Natural killer cell (primary cell): Measurements from ENCODE around the gene PLVAP. TPM values are rescaled to one million over a fixed set of nuclear protein-coding genes. Genes with fewer than 3 reads are reported as not detected.

Source experiments
- ATAC-seq, 3 donors: fragments of 150-1000 bp in 2 of 3; fragments of 200-7000 bp in 1 of 3; cut with Tn5 transposase; 1 replicate in 1 of 3; 2 replicates in 2 of 3; pipeline ENCODE4 v1.10.0; 2021; ENCODE audit warnings: mild to moderate bottlenecking in 2 of 3, moderate library complexity in 2 of 3
- DNase-seq, 2 donors: peaks; one replicate each; pipeline versions ENCODE4 v3.0.0 to v3.0.0-alpha.2; 2013 to 2021; ENCODE audit warnings: mixed read lengths in 1 of 2
- H3K27ac ChIP-seq: one replicate; pipeline ENCODE4 v1.5.1; 2013; ENCODE audit warnings: mild to moderate bottlenecking, low read length
- H3K27me3 ChIP-seq: one replicate; pipeline ENCODE4 v1.6.1; 2013; ENCODE audit warnings: low read length; ENCODE audit not compliant: control insufficient read depth, insufficient read depth
- H3K36me3 ChIP-seq: one replicate; pipeline ENCODE4 v1.6.1; 2013; ENCODE audit warnings: low read length; ENCODE audit not compliant: control insufficient read depth, insufficient read depth
- H3K4me1 ChIP-seq: one replicate; pipeline ENCODE4 v1.6.1; 2013; ENCODE audit warnings: low read length; ENCODE audit not compliant: control insufficient read depth, insufficient read depth
- H3K4me3 ChIP-seq: one replicate; pipeline ENCODE4 v1.5.1; 2013; ENCODE audit warnings: low read length
- H3K9me3 ChIP-seq: one replicate; pipeline ENCODE4 v1.6.1; 2013; ENCODE audit warnings: low read length; ENCODE audit not compliant: control insufficient read depth, insufficient read depth
- H3K27ac Mint-ChIP-seq, 2 donors: one replicate each; pipeline ENCODE4 v1.8.0; 2022; ENCODE audit warnings: mild to moderate bottlenecking in 2 of 2, mixed read lengths in 2 of 2, moderate library complexity in 1 of 2
- H3K27me3 Mint-ChIP-seq, 2 donors: one replicate each; pipeline ENCODE4 v1.8.0; 2022; ENCODE audit warnings: low read depth in 2 of 2, mixed read lengths in 2 of 2
- H3K36me3 Mint-ChIP-seq: one replicate; pipeline ENCODE4 v1.8.0; 2022; ENCODE audit warnings: mixed read lengths
- H3K4me1 Mint-ChIP-seq, 2 donors: one replicate each; pipeline ENCODE4 v1.8.0; 2022; ENCODE audit warnings: mixed read lengths in 2 of 2
- H3K4me3 Mint-ChIP-seq: one replicate; pipeline ENCODE4 v1.8.0; 2022; ENCODE audit warnings: mild to moderate bottlenecking, moderate library complexity, mixed read lengths
- H3K9me3 Mint-ChIP-seq, 2 donors: one replicate each; pipeline ENCODE4 v1.8.0; 2022; ENCODE audit warnings: mixed read lengths in 2 of 2
- WGBS: methylation state at CpG from one replicate; pipeline ENCODE4 v1.1.7; 2013; ENCODE audit warnings: missing lambda C conversion rate; ENCODE audit not compliant: insufficient coverage; 5-methylcytosine and 5-hydroxymethylcytosine counted together
- intact Hi-C: fragments of 100-400 bp; cut with micrococcal nuclease; formaldehyde crosslinking; loops from one replicate; pipeline ENCODE4 v1.14.2; 2022
- total RNA-seq, 4 donors: library from RNA; stranded (reverse); fragments of 120-200 nt in 1 of 4; gene quantifications; one replicate each; pipeline versions ENCODE4 v1.2.3 to v1.2.4, GENCODE V29; 2013 to 2022
- TF ChIP-seq, protein P1 (sequence below): fragments of 200-600 bp; IDR thresholded peaks from one replicate; pipeline ENCODE4 v1.8.0; 2022; ENCODE audit warnings: antibody characterized with exemption

PLVAP gene
- total RNA-seq, 3 donors from 2014 or later (not counting 1 experiment from before 2014, with no cell fraction given) = 0.33 to 0.53 TPM; not detected in 1

- Mint-ChIP-seq H3K36me3 (no peaks in the 10 kb centered on the region), H3K27me3 (peaks cover 4 to 24% of the 10 kb centered on the region in 2 donors), H3K27ac (no peak overlapping the region), H3K9me3 (no peaks in the 10 kb centered on the region), H3K4me1 (no peaks in the 10 kb centered on the region), H3K4me3 (no peak overlapping the region)
- TF ChIP-seq, protein P1, sequence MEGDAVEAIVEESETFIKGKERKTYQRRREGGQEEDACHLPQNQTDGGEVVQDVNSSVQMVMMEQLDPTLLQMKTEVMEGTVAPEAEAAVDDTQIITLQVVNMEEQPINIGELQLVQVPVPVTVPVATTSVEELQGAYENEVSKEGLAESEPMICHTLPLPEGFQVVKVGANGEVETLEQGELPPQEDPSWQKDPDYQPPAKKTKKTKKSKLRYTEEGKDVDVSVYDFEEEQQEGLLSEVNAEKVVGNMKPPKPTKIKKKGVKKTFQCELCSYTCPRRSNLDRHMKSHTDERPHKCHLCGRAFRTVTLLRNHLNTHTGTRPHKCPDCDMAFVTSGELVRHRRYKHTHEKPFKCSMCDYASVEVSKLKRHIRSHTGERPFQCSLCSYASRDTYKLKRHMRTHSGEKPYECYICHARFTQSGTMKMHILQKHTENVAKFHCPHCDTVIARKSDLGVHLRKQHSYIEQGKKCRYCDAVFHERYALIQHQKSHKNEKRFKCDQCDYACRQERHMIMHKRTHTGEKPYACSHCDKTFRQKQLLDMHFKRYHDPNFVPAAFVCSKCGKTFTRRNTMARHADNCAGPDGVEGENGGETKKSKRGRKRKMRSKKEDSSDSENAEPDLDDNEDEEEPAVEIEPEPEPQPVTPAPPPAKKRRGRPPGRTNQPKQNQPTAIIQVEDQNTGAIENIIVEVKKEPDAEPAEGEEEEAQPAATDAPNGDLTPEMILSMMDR = no peak
- no peak overlapping the region for H3K27ac ChIP-seq
- H3K36me3 ChIP-seq = no peaks in the 10 kb centered on the region
- no peak overlapping the region for H3K4me3 ChIP-seq
- no peaks in the 10 kb centered on the region for H3K9me3 ChIP-seq
- peaks cover 2% of the 10 kb centered on the region for H3K27me3 ChIP-seq
- ATAC-seq = no peak
- H3K4me1 ChIP-seq = peaks cover 6% of the 10 kb centered on the region
- DNase-seq = no peak
- intact Hi-C loops = no loop called here
- 63% methylated on average over 14 of the region's 14 CpGs for WGBS
These were observed 24.4 kb downstream of the PLVAP start for GRCh38 chr19:17352608-17353280.

- no peaks in the 10 kb centered on the region for H3K4me1 Mint-ChIP-seq
- 91% methylated on average over 45 of the region's 45 CpGs for WGBS
- H3K9me3 Mint-ChIP-seq = no peaks in the 10 kb centered on the region
- peaks cover 6% of the 10 kb centered on the region for H3K4me1 ChIP-seq
- peaks cover 7 to 27% of the 10 kb centered on the region in 2 donors for H3K27me3 Mint-ChIP-seq
- TF ChIP-seq, protein P1 = no peak
- DNase-seq = no peak
- H3K27me3 ChIP-seq = peaks cover 2% of the 10 kb centered on the region
- H3K36me3 Mint-ChIP-seq = no peaks in the 10 kb centered on the region
- intact Hi-C loops = no loop called here
- H3K4me3 ChIP-seq = no peak overlapping the region
- H3K9me3 ChIP-seq = no peaks in the 10 kb centered on the region
- no peaks in the 10 kb centered on the region for H3K36me3 ChIP-seq
- H3K27ac Mint-ChIP-seq = no peak overlapping the region
- H3K27ac ChIP-seq = no peak overlapping the region
- no peak overlapping the region for H3K4me3 Mint-ChIP-seq
- no peak for ATAC-seq
These were observed 25.2 kb downstream of the PLVAP start for GRCh38 chr19:17351815-17352435.

GRCh38 chr19:17348700-17349099 lies 28.4 kb downstream of the PLVAP start:
- peaks cover 13% of the 10 kb centered on the region for H3K4me1 ChIP-seq
- no peak overlapping the region for H3K4me3 ChIP-seq
- H3K27ac Mint-ChIP-seq = no peak overlapping the region
- DNase-seq (no peak), ATAC-seq (no peak)
- H3K27ac ChIP-seq = no peak overlapping the region
- H3K9me3 Mint-ChIP-seq = no peaks in the 10 kb centered on the region
- intact Hi-C loops = no loop called here
- no peaks in the 10 kb centered on the region for H3K36me3 Mint-ChIP-seq
- H3K36me3 ChIP-seq = no peaks in the 10 kb centered on the region
- TF ChIP-seq, protein P1 = no peak
- peaks cover 7 to 26% of the 10 kb centered on the region in 2 donors for H3K27me3 Mint-ChIP-seq
- peaks cover 2% of the 10 kb centered on the region for H3K27me3 ChIP-seq
- H3K9me3 ChIP-seq = no peaks in the 10 kb centered on the region
- H3K4me3 Mint-ChIP-seq = no peak overlapping the region
- peaks cover 0 to 6% of the 10 kb centered on the region in 2 donors for H3K4me1 Mint-ChIP-seq
- 16% methylated on average over 11 of the region's 12 CpGs for WGBS
